GM23338 (cell line): ENCODE measurements around the gene GPD2. TPM values are rescaled to one million over a fixed set of nuclear protein-coding genes. Genes with fewer than 3 reads are reported as not detected.

Experiments
- ATAC-seq: fragments of 200-7000 bp; cut with Tn5 transposase; 3 replicates; pipeline ENCODE4 v1.9.1; 2020
- DNase-seq: peaks from one replicate; pipeline ENCODE4 v3.0.0-alpha.2; 2015; ENCODE audit warnings: low spot score
- H2AFZ ChIP-seq: fragments of 200-600 bp; sonication (generic); 2 replicates; pipeline ENCODE4 v1.8.0; 2016; ENCODE audit warnings: antibody characterized with exemption, mild to moderate bottlenecking, moderate library complexity
- H3F3A ChIP-seq: fragments of 200-600 bp; sonication (generic); replicated peaks from 2 replicates; pipeline ENCODE4 v1.8.0; 2017; ENCODE audit warnings: antibody characterized with exemption, mixed run types, low read depth
- H3K27ac ChIP-seq: fragments of 200-600 bp; sonication (generic); 2 replicates; pipeline ENCODE4 v1.6.1; 2016; ENCODE audit warnings: low read depth
- H3K27me3 ChIP-seq: fragments of 200-600 bp; sonication (generic); 2 replicates; pipeline ENCODE4 v1.8.0; 2016; ENCODE audit warnings: mild to moderate bottlenecking, mixed run types, moderate library complexity; ENCODE audit not compliant: insufficient read depth
- H3K36me3 ChIP-seq: fragments of 200-600 bp; sonication (generic); 2 replicates; pipeline ENCODE4 v1.8.0; 2016; ENCODE audit warnings: mild to moderate bottlenecking; ENCODE audit not compliant: insufficient read depth
- H3K4me1 ChIP-seq: fragments of 200-600 bp; sonication (generic); 2 replicates; pipeline ENCODE4 v1.8.0; 2016; ENCODE audit warnings: mild to moderate bottlenecking, moderate library complexity; ENCODE audit not compliant: insufficient read depth
- H3K4me2 ChIP-seq: fragments of 200-600 bp; sonication (generic); 2 replicates; pipeline ENCODE4 v1.7.1; 2017; ENCODE audit warnings: mixed run types
- H3K4me3 ChIP-seq: fragments of 200-600 bp; sonication (generic); 2 replicates; pipeline ENCODE4 v1.6.1; 2016; ENCODE audit warnings: mixed run types
- H3K79me2 ChIP-seq: fragments of 200-600 bp; sonication (generic); replicated peaks from 2 replicates; pipeline ENCODE4 v1.8.0; 2017; ENCODE audit warnings: mild to moderate bottlenecking; ENCODE audit not compliant: insufficient read depth
- H3K9me2 ChIP-seq: fragments of 200-600 bp; sonication (generic); 2 replicates; pipeline ENCODE4 v1.8.0; 2017; ENCODE audit not compliant: insufficient read depth
- H4K20me1 ChIP-seq: fragments of 200-600 bp; sonication (generic); replicated peaks from 2 replicates; pipeline ENCODE4 v1.8.0; 2017; ENCODE audit warnings: mild to moderate bottlenecking; ENCODE audit not compliant: insufficient read depth
- H3K27ac Mint-ChIP-seq: 2 replicates; pipeline ENCODE4 v1.8.0; 2020; ENCODE audit warnings: inconsistent platforms, mild to moderate bottlenecking, moderate library complexity, mixed read lengths
- H3K27me3 Mint-ChIP-seq: 3 replicates; pipeline ENCODE4 v1.8.0; 2022; ENCODE audit warnings: low read depth, mild to moderate bottlenecking, moderate library complexity, mixed read lengths, inconsistent platforms; ENCODE audit not compliant: insufficient read depth, poor library complexity
- H3K36me3 Mint-ChIP-seq: 3 replicates; pipeline ENCODE4 v1.8.0; 2021; ENCODE audit warnings: low read depth, mild to moderate bottlenecking, inconsistent platforms, moderate library complexity, mixed read lengths
- H3K4me1 Mint-ChIP-seq: 3 replicates; pipeline ENCODE4 v1.8.0; 2020; ENCODE audit warnings: mild to moderate bottlenecking, inconsistent platforms, mixed read lengths
- H3K4me3 Mint-ChIP-seq: 3 replicates; pipeline ENCODE4 v1.8.0; 2021; ENCODE audit warnings: moderate library complexity, mild to moderate bottlenecking, inconsistent platforms, mixed read lengths
- H3K9me3 Mint-ChIP-seq: 3 replicates; pipeline ENCODE4 v1.8.0; 2020; ENCODE audit warnings: moderate library complexity, mild to moderate bottlenecking, inconsistent platforms, mixed read lengths
- CREB1 ChIP-seq: fragments of 250-450 bp; sonication (Bioruptor Pico); IDR thresholded peaks from 2 replicates; pipeline ENCODE4 v1.5.0; 2020; ENCODE audit warnings: low read depth, mild to moderate bottlenecking, moderate library complexity
- JUNB ChIP-seq: IDR thresholded peaks from one replicate; pipeline ENCODE4 v1.6.1; 2016; ENCODE audit warnings: antibody characterized with exemption; ENCODE audit not compliant: unreplicated experiment
- STAT1 ChIP-seq: IDR thresholded peaks from one replicate; pipeline ENCODE4 v1.6.1; 2016; ENCODE audit warnings: antibody characterized with exemption; ENCODE audit not compliant: unreplicated experiment
- polyA plus RNA-seq: library from polyadenylated mRNA; unstranded; fragments of >200 nt; fragmentation: Nextera tagmentation; extraction: Ambion mirVana; gene quantifications from 2 replicates; pipeline ENCODE4 v1.2.1, GENCODE V29; 2016
- total RNA-seq: library from RNA; depleted of rRNA; stranded (reverse); fragments of >200 nt; shearing (Covaris generic); gene quantifications from 2 replicates; pipeline ENCODE4 v1.2.3, GENCODE V29; 2014
- TF ChIP-seq, protein P1 (sequence below): fragments of 250-450 bp; sonication (Bioruptor Pico); IDR thresholded peaks from 2 replicates; pipeline ENCODE4 v1.5.0; 2020; ENCODE audit warnings: mild to moderate bottlenecking, moderate library complexity
- TF ChIP-seq, protein P2 (sequence below), 2 experiments: fragments of 200-600 bp in 1 of 2; sonication (generic) in 1 of 2; conservative IDR thresholded peaks; 2 replicates each; pipeline versions ENCODE4 v1.5.1 to v1.6.1; 2016 to 2017; ENCODE audit warnings: antibody characterized with exemption in 2 of 2, low read depth in 2 of 2, mild to moderate bottlenecking in 2 of 2, moderate library complexity in 1 of 2

The GPD2 gene
- total and polyA plus RNA-seq, 2 experiments from 2014 or later: 9.4 to 67.4 TPM

DNA sequence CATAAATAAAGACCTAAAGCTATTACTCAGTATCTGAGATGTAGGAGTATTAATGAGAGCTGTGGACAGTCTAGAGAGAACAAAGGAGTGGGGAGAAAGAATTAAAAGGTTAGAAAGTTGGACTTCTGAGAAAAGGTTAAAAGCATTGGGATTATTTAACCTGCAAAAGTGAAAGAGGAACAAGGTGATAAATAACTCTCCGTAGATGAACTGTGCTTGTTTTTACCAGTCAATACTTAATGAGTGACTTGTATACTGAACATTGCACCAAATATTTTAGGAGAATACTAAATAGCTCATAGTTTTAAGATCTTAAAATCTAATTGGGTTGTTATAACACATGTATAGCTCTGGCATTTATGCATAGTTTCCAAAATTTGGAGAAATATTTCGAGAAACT, 137.5 kb downstream of the GPD2 start:
- no peak overlapping the region for H3K4me2 ChIP-seq
- Mint-ChIP-seq H3K36me3 (peaks cover 9% of the 10 kb centered on the region; the same call in 2 of the 3 replicates), H3K27me3 (no peaks in the 10 kb centered on the region), H3K27ac (no peak overlapping the region), H3K9me3 (no peaks in the 10 kb centered on the region), H3K4me1 (peaks cover 6% of the 10 kb centered on the region; the same call in 2 of the 3 replicates), H3K4me3 (no peak overlapping the region)
- peaks cover 4% of the 10 kb centered on the region; the same call in 1 of the 2 replicates for H3K4me1 ChIP-seq
- H3F3A ChIP-seq: no peaks in the 10 kb centered on the region
- TF ChIP-seq CREB1 (CRISPR knock-in tag) (no peak), JUNB (no peak), STAT1 (no peak)
- TF ChIP-seq, protein P1, sequence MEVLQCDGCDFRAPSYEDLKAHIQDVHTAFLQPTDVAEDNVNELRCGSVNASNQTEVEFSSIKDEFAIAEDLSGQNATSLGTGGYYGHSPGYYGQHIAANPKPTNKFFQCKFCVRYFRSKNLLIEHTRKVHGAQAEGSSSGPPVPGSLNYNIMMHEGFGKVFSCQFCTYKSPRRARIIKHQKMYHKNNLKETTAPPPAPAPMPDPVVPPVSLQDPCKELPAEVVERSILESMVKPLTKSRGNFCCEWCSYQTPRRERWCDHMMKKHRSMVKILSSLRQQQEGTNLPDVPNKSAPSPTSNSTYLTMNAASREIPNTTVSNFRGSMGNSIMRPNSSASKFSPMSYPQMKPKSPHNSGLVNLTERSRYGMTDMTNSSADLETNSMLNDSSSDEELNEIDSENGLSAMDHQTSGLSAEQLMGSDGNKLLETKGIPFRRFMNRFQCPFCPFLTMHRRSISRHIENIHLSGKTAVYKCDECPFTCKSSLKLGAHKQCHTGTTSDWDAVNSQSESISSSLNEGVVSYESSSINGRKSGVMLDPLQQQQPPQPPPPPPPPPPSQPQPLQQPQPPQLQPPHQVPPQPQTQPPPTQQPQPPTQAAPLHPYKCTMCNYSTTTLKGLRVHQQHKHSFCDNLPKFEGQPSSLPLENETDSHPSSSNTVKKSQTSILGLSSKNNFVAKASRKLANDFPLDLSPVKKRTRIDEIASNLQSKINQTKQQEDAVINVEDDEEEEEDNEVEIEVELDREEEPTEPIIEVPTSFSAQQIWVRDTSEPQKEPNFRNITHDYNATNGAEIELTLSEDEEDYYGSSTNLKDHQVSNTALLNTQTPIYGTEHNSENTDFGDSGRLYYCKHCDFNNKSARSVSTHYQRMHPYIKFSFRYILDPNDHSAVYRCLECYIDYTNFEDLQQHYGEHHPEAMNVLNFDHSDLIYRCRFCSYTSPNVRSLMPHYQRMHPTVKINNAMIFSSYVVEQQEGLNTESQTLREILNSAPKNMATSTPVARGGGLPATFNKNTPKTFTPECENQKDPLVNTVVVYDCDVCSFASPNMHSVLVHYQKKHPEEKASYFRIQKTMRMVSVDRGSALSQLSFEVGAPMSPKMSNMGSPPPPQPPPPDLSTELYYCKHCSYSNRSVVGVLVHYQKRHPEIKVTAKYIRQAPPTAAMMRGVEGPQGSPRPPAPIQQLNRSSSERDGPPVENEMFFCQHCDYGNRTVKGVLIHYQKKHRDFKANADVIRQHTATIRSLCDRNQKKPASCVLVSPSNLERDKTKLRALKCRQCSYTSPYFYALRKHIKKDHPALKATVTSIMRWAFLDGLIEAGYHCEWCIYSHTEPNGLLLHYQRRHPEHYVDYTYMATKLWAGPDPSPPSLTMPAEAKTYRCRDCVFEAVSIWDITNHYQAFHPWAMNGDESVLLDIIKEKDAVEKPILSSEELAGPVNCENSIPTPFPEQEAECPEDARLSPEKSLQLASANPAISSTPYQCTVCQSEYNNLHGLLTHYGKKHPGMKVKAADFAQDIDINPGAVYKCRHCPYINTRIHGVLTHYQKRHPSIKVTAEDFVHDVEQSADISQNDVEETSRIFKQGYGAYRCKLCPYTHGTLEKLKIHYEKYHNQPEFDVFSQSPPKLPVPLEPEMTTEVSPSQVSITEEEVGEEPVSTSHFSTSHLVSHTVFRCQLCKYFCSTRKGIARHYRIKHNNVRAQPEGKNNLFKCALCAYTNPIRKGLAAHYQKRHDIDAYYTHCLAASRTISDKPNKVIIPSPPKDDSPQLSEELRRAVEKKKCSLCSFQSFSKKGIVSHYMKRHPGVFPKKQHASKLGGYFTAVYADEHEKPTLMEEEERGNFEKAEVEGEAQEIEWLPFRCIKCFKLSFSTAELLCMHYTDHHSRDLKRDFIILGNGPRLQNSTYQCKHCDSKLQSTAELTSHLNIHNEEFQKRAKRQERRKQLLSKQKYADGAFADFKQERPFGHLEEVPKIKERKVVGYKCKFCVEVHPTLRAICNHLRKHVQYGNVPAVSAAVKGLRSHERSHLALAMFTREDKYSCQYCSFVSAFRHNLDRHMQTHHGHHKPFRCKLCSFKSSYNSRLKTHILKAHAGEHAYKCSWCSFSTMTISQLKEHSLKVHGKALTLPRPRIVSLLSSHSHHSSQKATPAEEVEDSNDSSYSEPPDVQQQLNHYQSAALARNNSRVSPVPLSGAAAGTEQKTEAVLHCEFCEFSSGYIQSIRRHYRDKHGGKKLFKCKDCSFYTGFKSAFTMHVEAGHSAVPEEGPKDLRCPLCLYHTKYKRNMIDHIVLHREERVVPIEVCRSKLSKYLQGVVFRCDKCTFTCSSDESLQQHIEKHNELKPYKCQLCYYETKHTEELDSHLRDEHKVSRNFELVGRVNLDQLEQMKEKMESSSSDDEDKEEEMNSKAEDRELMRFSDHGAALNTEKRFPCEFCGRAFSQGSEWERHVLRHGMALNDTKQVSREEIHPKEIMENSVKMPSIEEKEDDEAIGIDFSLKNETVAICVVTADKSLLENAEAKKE (CRISPR knock-in tag): no peak
- TF ChIP-seq, protein P2, sequence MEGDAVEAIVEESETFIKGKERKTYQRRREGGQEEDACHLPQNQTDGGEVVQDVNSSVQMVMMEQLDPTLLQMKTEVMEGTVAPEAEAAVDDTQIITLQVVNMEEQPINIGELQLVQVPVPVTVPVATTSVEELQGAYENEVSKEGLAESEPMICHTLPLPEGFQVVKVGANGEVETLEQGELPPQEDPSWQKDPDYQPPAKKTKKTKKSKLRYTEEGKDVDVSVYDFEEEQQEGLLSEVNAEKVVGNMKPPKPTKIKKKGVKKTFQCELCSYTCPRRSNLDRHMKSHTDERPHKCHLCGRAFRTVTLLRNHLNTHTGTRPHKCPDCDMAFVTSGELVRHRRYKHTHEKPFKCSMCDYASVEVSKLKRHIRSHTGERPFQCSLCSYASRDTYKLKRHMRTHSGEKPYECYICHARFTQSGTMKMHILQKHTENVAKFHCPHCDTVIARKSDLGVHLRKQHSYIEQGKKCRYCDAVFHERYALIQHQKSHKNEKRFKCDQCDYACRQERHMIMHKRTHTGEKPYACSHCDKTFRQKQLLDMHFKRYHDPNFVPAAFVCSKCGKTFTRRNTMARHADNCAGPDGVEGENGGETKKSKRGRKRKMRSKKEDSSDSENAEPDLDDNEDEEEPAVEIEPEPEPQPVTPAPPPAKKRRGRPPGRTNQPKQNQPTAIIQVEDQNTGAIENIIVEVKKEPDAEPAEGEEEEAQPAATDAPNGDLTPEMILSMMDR (conservative IDR thresholded peaks at IDR 0.05; ENCODE audit: low read depth in 2 of 2): no peak
- H3K79me2 ChIP-seq: no peaks in the 10 kb centered on the region
- H2AFZ ChIP-seq: no peak overlapping the region
- H3K36me3 ChIP-seq: no peaks in the 10 kb centered on the region
- H3K4me3 ChIP-seq: no peak overlapping the region
- H4K20me1 ChIP-seq: no peaks in the 10 kb centered on the region
- no peaks in the 10 kb centered on the region for H3K9me2 ChIP-seq
- ATAC-seq (no peak), DNase-seq (no peak)
- no peaks in the 10 kb centered on the region for H3K27me3 ChIP-seq
- no peak overlapping the region for H3K27ac ChIP-seq
